GM10266 (cell line): ENCODE measurements around the gene ALS2CL.

Source experiments
- DNase-seq: peaks from one replicate; pipeline ENCODE4 v3.0.0; 2012; ENCODE audit errors: extremely low spot score
- TF ChIP-seq, protein P1 (sequence below): IDR thresholded peaks from 2 replicates; pipeline ENCODE4 v1.5.1; 2012; ENCODE audit warnings: mild to moderate bottlenecking, low read depth; ENCODE audit not compliant: control insufficient read depth, insufficient read depth; ENCODE audit errors: missing control alignments

ALS2CL gene

DNA sequence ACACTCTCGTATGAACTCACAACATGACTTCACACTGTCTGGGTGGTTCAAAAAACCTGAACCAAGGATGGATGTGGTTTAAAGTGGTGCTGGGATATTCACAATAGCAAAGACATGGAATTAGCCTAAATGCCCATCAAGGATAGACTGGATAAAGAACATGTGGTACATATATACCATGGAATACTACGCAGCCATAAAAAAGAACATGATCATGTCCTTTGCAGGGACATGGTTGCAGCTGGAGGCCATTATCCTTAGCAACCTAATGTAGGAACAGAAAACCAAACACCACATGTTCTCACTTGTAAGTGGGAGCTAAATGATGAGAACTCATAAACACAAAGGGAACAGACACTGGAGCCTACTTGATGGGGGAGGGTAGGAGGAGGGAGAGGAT, 27.5 kb upstream of the ALS2CL start:
- no peak for DNase-seq
- TF ChIP-seq, protein P1, sequence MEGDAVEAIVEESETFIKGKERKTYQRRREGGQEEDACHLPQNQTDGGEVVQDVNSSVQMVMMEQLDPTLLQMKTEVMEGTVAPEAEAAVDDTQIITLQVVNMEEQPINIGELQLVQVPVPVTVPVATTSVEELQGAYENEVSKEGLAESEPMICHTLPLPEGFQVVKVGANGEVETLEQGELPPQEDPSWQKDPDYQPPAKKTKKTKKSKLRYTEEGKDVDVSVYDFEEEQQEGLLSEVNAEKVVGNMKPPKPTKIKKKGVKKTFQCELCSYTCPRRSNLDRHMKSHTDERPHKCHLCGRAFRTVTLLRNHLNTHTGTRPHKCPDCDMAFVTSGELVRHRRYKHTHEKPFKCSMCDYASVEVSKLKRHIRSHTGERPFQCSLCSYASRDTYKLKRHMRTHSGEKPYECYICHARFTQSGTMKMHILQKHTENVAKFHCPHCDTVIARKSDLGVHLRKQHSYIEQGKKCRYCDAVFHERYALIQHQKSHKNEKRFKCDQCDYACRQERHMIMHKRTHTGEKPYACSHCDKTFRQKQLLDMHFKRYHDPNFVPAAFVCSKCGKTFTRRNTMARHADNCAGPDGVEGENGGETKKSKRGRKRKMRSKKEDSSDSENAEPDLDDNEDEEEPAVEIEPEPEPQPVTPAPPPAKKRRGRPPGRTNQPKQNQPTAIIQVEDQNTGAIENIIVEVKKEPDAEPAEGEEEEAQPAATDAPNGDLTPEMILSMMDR, result no peak

GRCh38 chr3:46719735-46720271, 26.3 kb upstream of the ALS2CL start:
- TF ChIP-seq, protein P1, result no peak
- DNase-seq, result peak; percentile 7

GRCh38 chr3:46719044-46719565, 25.6 kb upstream of the ALS2CL start:
- DNase-seq, result no peak
- TF ChIP-seq, protein P1, result no peak

GRCh38 chr3:46717447-46718231, 24.2 kb upstream of the ALS2CL start, which contains the start of gene PRSS50:
Gene PRSS50 (minus strand): TSS chr3:46717869. CDS start chr3:46717824, 45 bp downstream.
- DNase-seq, result no peak

DNA sequence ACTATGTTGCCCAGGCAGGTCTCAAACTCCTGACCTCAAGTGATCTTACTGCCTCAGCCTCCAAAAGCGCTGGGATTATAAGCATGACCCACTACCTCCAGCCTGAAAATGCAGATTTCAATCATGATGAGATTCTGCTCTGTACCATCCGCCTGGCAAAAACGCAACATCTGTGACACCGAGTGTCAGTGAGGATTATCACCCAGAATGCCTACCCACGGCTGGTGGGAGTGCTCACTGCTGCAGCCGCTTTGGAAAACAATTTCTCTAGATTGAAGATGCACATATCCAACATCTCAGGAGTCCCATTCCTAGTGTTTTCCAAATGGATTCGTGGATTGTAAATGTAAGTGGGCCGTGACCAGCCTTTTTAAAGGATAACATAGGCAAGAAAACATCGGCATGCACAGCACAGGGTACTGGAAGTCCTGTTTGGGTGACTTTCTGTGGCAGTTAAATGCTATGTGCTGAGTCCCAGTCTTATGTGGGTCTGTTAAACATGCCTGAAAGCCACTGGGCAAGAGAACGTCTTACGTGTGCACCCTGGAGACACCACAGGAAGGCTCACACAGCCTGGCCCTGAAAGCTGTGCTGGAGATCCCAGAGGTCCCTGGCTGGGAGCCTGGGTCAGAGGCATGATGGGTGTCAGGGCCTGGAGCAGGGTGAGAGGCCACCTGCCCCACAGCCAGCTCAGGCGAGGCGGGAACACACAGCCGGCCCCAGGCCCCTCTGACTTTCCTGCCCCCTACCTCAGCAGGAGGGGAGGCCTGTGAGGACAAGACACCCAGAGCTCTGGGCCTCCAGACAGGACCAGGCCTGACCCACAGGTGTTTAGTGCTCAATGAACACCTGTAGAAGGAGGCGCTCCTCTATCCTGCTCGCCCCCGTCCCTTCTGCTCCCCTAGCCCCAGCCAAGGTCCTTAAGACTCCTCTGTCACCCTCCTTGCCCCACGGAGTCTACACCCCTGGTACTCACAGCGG, 23.3 kb upstream of the ALS2CL start:
- TF ChIP-seq, protein P1, result no peak
- no peak for DNase-seq

More at GRCh38 chr3:46717447-46718231, 24.2 kb upstream of the ALS2CL start, which contains the start of gene PRSS50:
- TF ChIP-seq, protein P1, result no peak

DNA sequence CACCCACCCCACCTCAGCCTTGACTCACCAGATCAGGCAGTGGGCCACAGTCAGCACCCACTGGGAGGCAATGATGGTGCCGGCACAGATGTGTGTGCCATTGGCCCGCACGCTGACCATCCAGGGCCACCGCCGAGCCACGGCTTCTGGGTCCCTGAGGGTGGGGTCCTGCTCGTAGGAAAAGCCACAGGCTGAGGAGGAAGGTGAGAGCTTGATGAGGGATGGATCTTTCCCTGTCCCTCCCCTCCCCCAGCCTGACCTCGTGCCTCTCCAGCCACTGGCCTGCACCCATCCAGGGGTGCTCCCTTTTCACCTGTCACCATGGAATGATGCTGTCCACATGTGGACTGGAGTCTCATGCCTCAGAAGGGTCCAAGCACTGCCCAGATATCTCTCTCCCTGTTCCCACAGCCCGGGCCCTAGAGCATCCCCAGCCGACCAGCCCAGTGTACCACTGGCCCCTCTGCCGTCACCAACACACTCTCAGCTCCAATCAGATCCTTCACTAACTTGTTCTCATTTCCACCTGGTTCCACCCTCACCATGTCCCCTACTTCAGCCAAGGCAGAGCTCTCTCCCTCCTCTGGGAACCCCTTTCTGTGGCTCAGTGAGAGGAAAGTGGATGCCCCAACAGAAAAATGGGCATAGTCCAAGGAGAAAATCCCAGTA, 22.2 kb upstream of the ALS2CL start:
- TF ChIP-seq, protein P1, result no peak
- peak; percentile 11 for DNase-seq
